Lung microvascular endothelial cell (primary cell): ENCODE results near the gene USP17L15. TPM values are rescaled to one million over a fixed set of nuclear protein-coding genes. Genes with fewer than 3 reads are reported as not detected.
"Not testable (repeated sequence)": the region's sequence is repeated elsewhere in the genome, so short reads cannot be mapped to it uniquely, and the experiment has no call there.

ENCODE experiments used
- DNase-seq, 2 donors: peaks; one replicate each; pipeline versions ENCODE4 v3.0.0 to v3.0.0-alpha.2; 2010; ENCODE audit warnings: low read depth in 2 of 2
- total RNA-seq: library from RNA; depleted of rRNA; stranded (reverse); fragments of >200 nt; gene quantifications from 2 replicates; pipeline ENCODE4 v1.2.1, GENCODE V29; 2014

Gene USP17L15
- not detected in 2 replicates for total RNA-seq

- not testable (repeated sequence) for DNase-seq
Observed at GRCh38 chr4:9234085-9234484, at the start of gene USP17L15. Gene USP17L15, plus strand, starts transcription at chr4:9234385. Its CDS starts 0 bp downstream, at chr4:9234385.

- not testable (repeated sequence) for DNase-seq
Observed at GRCh38 chr4:9210357-9210756, 23.8 kb upstream of the USP17L15 start, which contains the start of gene USP17L10. Gene USP17L10, plus strand, starts transcription at chr4:9210657. Its CDS starts 0 bp downstream, at chr4:9210657.

GRCh38 chr4:9214701-9215100, 19.5 kb upstream of the USP17L15 start:
- not testable (repeated sequence) for DNase-seq

GRCh38 chr4:9215105-9215504, 19.1 kb upstream of the USP17L15 start, which contains the start of gene USP17L11:
Gene USP17L11, plus strand, starts transcription at chr4:9215405. Its CDS starts 0 bp downstream, at chr4:9215405.
- not testable (repeated sequence) for DNase-seq

GRCh38 chr4:9219852-9220251, 14.3 kb upstream of the USP17L15 start, which contains the start of gene USP17L12:
Gene USP17L12, plus strand, starts transcription at chr4:9220152. Its CDS starts 0 bp downstream, at chr4:9220152.
- DNase-seq, result not testable (repeated sequence)

- DNase-seq, result not testable (repeated sequence)
Observed at GRCh38 chr4:9224596-9224995, 9.6 kb upstream of the USP17L15 start, which contains the start of gene USP17L13. Gene USP17L13, plus strand, starts transcription at chr4:9224896. Its CDS starts 0 bp downstream, at chr4:9224896.

GRCh38 chr4:9230249-9230648, 3.9 kb upstream of the USP17L15 start:
- not testable (repeated sequence) for DNase-seq

GRCh38 chr4:9238461-9238860, 4.3 kb downstream of the USP17L15 start:
- peak; percentile 0 to 2 for DNase-seq

GRCh38 chr4:9243579-9243978, 9.4 kb downstream of the USP17L15 start, which contains the start of gene USP17L17:
Gene USP17L17, plus strand, starts transcription at chr4:9243879. Its CDS starts 0 bp downstream, at chr4:9243879.
- not testable (repeated sequence) for DNase-seq

GRCh38 chr4:9247953-9248680, 13.9 kb downstream of the USP17L15 start, which contains the start of gene USP17L18:
Gene USP17L18, plus strand, starts transcription at chr4:9248630. Its CDS starts 0 bp downstream, at chr4:9248630.
- DNase-seq, result peak in 1 of 2 donors; percentile 0

- not testable (repeated sequence) for DNase-seq
Observed at GRCh38 chr4:9253078-9253477, 18.9 kb downstream of the USP17L15 start, which contains the start of gene USP17L19. Gene USP17L19, plus strand, starts transcription at chr4:9253378. Its CDS starts 0 bp downstream, at chr4:9253378.

- DNase-seq, result not testable (repeated sequence)
Observed at GRCh38 chr4:9257824-9258223, 23.6 kb downstream of the USP17L15 start, which contains the start of gene USP17L20. Gene USP17L20, plus strand, starts transcription at chr4:9258124. Its CDS starts 0 bp downstream, at chr4:9258124.

- DNase-seq, result not testable (repeated sequence)
Observed at GRCh38 chr4:9262572-9262971, 28.4 kb downstream of the USP17L15 start, which contains the start of gene USP17L21. Gene USP17L21, plus strand, starts transcription at chr4:9262872. Its CDS starts 0 bp downstream, at chr4:9262872.

GRCh38 chr4:9267319-9267718, 33.1 kb downstream of the USP17L15 start, which contains the start of gene USP17L22:
Gene USP17L22, plus strand, starts transcription at chr4:9267619. Its CDS starts 0 bp downstream, at chr4:9267619.
- DNase-seq, result not testable (repeated sequence)

- not testable (repeated sequence) for DNase-seq
Observed at GRCh38 chr4:9271719-9272118, 37.5 kb downstream of the USP17L15 start.

Other genes with a start within 250 kb of the USP17L15 start
- not detected in 2 replicates for gene FAM90A26, start 64.0 kb upstream of the USP17L15 start, total RNA-seq
- not detected in 2 replicates for gene USP17L10, start 23.7 kb upstream of the USP17L15 start, total RNA-seq
- gene USP17L11, start 19.0 kb upstream of the USP17L15 start, total RNA-seq, result not detected in 2 replicates
- gene USP17L12, start 14.2 kb upstream of the USP17L15 start, total RNA-seq, result not detected in 2 replicates
- gene USP17L13, start 9.5 kb upstream of the USP17L15 start, total RNA-seq, result not detected in 2 replicates
- gene USP17L17, start 9.5 kb downstream of the USP17L15 start, total RNA-seq, result not detected in 2 replicates
- not detected in 2 replicates for gene USP17L18, start 14.2 kb downstream of the USP17L15 start, total RNA-seq
- not detected in 2 replicates for gene USP17L19, start 19.0 kb downstream of the USP17L15 start, total RNA-seq
- gene USP17L20, start 23.7 kb downstream of the USP17L15 start, total RNA-seq, result not detected in 2 replicates
- not detected in 2 replicates for gene USP17L21, start 28.5 kb downstream of the USP17L15 start, total RNA-seq
- gene USP17L22, start 33.2 kb downstream of the USP17L15 start, total RNA-seq, result not detected in 2 replicates
- not detected in 2 replicates for gene USP17L24, start 90.8 kb downstream of the USP17L15 start, total RNA-seq
- not detected in 2 replicates for gene USP17L25, start 95.5 kb downstream of the USP17L15 start, total RNA-seq
- gene USP17L26, start 100.3 kb downstream of the USP17L15 start, total RNA-seq, result not detected in 2 replicates
- not detected in 2 replicates for gene USP17L5, start 105.0 kb downstream of the USP17L15 start, total RNA-seq
- gene USP17L27, start 109.8 kb downstream of the USP17L15 start, total RNA-seq, result not detected in 2 replicates
- not detected in 2 replicates for gene USP17L28, start 114.5 kb downstream of the USP17L15 start, total RNA-seq
- gene USP17L29, start 119.3 kb downstream of the USP17L15 start, total RNA-seq, result not detected in 2 replicates
- not detected in 2 replicates for gene USP17L30, start 128.7 kb downstream of the USP17L15 start, total RNA-seq
- not detected in 2 replicates for gene DEFB131A, start 210.0 kb downstream of the USP17L15 start, total RNA-seq